NCI-H446 treated with DMSO at 0.1 percent for 48 hours (cell line): ENCODE data around the gene LEKR1.
"Not testable (repeated sequence)": the region's sequence is repeated elsewhere in the genome, so short reads cannot be mapped to it uniquely, and the experiment has no call there.

ENCODE experiments used
- DNase-seq: peaks from one replicate; lab custom pipeline; 2025; lab: John Stamatoyannopoulos, UW

The LEKR1 gene

GRCh38 chr3:156837115-156837514 is 11.0 kb downstream of the LEKR1 start:
- DNase-seq: no peak

DNA sequence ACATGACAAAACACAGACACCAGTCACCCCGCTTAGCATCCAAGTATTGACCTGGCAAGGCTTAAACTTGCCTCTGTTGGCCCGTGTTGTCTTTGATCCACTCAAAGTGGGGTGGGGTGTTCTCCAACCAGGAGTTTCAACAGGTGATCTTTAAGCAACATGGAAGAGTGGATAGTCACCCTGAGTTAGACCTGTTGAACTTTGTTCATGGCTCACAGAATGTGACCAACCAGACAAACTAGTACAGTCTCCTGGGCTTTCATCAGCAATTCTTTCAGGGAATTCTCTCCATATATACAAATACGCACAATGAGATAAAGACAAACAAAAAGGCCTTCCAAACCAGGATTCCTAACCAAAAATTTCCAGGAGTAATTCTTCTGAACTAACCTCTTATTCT is 11.9 kb downstream of the LEKR1 start:
- no peak for DNase-seq

- DNase-seq: no peak
Measured at GRCh38 chr3:156840826-156841689, 14.9 kb downstream of the LEKR1 start.

- DNase-seq: no peak
Measured at GRCh38 chr3:156843071-156843808, 17.1 kb downstream of the LEKR1 start.

GRCh38 chr3:156847752-156848448 is 21.7 kb downstream of the LEKR1 start:
- no peak for DNase-seq

DNA sequence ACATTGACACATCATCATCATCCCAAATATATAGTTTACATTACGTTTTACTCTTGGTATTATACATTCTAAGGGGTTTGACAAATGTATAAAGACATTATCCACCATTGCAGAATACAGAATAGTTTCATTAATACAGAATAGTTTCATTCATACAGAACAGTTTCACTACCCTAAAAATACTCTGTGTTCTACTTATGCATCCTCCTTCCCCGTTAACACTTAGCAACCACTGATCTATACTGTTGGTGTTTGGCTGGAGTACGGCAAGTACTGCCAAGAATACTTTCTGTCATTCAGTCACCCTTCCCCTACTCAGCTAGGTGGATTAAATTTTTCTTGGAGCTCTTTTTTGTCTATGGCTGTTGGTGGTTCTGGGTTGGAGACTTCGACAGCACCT is 33.4 kb downstream of the LEKR1 start:
- DNase-seq: no peak

- no peak for DNase-seq
Measured at GRCh38 chr3:156860873-156861272, 34.7 kb downstream of the LEKR1 start.

- no peak for DNase-seq
Measured at GRCh38 chr3:156862338-156862737, 36.2 kb downstream of the LEKR1 start.

DNA sequence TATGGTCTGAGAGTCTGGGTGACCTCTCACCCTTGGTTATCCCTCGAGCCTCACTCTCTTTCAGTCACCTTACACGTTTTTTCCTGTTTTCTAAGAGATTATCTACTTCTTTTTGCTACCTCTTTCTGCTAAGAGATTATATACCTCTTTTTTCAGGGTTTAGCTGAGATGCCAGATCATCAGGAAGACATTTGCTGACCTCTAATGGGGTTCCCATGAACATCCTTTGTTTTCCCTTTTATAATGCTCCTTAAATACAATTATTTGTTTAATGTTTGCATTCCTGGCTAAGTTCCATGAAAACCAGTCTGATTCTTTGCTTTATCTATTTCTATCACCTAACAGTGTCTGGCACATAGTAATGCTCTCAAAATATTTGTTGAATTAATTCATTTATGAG is 39.6 kb downstream of the LEKR1 start:
- DNase-seq: no peak

GRCh38 chr3:156867174-156867573 is 41.0 kb downstream of the LEKR1 start:
- DNase-seq: no peak

DNA sequence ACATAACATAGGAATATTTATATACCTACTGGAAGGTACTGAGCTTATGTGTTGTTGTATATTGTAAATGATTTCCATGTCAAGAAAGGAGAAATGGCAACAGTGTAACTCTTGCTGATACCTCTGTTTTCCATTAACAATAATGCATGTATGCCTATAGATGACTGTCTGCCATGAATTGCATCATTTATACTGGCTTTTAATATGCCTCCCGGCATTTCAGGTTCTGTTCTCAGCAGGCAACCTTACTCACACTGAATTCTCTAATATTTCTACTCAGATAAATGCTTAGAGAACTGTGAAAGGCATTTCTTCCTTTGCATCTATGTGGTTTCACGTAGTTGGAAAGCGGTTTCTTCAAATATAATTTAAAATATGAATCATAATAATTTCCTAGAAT is 41.8 kb downstream of the LEKR1 start:
- DNase-seq: no peak

DNA sequence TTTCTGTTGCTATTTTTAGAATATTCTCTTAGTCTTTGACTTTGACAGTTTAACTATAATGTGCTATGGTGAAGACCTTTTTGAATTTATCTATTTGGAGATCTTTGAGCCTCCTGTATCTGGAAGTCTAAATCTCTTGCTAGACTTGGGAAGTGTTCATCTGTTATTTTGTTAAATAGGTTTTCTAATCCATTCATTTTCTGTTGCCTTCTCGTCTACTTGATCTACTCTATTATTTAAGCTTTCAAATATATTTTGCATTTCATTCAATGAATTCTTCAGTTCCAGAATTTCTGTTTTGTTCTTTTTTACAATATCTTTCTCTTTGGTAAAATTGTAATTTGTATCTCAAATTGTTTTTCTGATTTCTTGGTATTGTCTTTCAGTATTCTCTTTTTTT is 47.8 kb downstream of the LEKR1 start:
- no peak for DNase-seq

DNA sequence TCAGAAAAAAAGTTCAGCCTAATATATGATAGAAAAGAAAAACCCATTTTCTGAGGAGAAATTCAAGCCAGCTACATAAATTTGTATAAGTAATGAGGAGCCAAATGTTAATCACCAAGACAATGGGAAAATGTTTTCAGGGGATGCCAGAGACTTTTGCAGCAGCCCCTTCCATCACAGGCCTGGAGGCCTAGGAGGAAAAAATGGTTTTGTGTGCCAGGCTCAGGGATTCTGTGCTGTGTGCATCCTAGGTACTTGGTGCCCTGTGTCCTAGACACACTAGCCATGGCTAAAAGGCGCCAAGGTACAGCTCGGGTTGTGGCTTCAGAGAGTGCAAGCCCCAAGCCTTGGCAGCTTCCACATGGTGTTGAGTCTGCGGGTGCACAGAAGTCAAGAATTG is 53.3 kb downstream of the LEKR1 start:
- not testable (repeated sequence) for DNase-seq

DNA sequence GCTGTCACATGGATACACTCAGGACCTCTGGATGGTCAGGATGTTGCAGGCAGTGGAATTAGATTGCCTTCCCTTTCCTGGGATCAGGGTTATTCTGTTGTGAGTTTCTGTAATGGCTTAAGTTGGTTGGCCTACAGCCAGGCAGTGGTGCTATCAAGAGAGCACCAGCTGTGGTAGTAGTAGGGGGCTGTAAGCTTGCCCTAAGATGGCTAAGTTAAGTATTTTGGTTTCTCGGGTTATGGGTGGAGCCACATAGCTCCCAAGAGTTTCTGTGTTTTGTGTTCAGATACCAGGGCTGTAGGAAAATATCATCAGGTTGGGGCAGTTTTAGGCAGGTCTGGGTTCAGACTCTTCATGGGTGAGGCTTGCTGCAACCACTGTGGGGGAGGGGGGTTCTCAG is 59.6 kb downstream of the LEKR1 start:
- no peak for DNase-seq

- DNase-seq: no peak
Measured at GRCh38 chr3:156888176-156888575, 62.0 kb downstream of the LEKR1 start.

DNA sequence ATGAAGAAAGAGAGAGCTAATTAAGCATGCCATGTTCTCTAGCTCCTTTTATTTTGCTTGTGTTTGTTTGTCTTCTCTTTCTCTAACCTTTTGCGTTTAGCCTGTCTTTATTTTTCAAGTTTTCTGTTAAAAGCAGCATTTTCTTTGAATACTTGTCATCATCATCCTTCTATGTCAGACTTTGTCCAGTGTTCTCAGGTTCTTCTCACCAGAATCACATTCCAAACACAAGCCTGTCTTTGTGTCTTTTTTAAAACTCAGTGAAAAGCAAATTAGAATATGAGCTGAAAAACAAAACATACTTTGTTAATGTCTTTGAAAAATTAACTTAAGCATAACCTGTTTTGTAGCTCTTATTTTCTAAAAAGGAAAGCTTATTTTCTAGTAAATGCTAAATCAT is 62.4 kb downstream of the LEKR1 start:
- DNase-seq: no peak

DNA sequence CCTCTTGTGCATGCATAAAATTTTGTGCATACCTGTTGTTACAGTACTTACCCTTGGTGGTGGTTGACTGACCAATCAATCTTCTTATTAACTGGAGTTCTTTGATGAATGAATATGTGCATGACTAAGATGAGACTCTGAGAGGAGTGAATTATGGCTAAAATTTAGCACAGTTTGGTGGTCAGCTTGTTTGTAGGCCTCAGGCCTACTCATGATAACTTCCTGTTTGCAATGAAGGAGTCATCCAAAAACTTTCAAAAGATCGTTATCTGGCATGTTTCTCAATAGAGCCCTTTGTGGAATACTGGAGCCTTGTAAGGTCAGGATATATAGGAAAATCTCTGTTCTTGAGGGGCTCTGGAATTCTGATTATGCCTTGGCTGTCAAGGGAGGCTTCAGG is 66.5 kb downstream of the LEKR1 start:
- DNase-seq: no peak

- not testable (repeated sequence) for DNase-seq
Measured at GRCh38 chr3:156895374-156895773, 69.2 kb downstream of the LEKR1 start.

GRCh38 chr3:156897851-156898250 is 71.7 kb downstream of the LEKR1 start:
- not testable (repeated sequence) for DNase-seq

DNA sequence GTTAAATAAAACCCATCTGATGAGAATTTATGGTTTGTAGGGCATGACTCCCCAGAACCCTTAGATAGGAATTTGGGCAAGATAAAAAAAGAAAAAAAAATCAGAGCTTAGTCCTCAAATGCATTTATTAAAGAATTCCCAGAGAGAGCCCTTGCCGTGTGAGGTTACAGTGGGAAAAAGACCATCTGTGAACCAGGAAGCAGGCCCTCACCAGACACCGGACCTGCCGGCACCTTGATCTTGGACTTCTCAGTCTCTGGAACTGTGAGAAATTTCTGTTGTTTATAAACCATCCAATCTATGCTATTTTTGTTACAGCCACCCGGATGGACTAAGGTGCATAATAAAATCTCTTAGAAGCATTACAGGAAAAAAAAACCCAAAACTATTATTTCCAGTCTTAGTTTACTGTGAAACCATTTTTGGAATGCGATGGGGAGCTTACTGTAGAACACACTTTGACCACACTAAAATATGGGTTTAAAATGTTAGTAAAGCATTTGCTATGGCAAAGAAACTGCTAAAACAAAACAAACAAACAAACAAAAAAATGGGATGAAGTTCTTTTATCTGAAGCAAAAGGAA is 72.2 kb downstream of the LEKR1 start:
- DNase-seq: no peak

DNA sequence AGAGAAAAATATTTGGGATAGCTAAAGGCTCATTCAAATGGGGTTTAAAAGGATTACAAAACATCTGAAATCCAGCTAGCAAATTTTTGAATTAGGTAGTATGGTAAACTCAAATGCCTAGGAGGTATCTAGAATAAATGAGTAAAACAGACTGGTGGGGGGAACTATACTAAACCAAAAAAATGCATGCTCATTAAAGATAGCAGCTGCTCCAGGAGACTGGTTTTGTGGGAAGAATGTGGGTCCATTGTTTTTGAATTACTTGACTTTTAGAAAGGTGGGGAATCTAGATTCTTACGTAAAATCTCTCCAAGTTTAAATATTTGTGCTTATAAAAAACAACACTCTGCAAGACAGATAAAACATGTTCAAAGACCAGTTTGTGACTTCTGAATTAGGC is 73.8 kb downstream of the LEKR1 start:
- no peak for DNase-seq

DNA sequence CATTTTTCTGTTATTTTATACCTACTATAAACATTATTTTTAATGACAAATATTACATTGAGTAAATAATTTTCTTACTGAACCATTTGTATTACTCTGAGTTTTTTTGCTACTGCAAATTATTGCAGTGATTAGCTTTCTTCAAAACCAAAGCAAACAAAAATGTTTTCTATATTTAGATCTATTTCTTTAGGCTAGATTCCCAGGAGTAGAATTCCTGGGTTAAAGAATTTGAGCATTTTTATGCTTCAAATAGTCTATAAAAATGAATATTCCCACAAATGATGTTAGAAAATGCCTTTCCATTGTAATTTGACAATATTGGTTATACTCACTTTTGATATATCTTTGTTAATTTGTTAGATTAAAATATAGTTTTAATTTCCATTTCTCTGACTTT is 76.8 kb downstream of the LEKR1 start:
- DNase-seq: no peak
